A549 (cell line): ENCODE measurements around the gene TEX264. TPM values are rescaled to one million over a fixed set of nuclear protein-coding genes. Genes with fewer than 3 reads are reported as not detected.

Experiments
- ATAC-seq, 2 experiments: fragments of 200-7000 bp in 1 of 2; fragments of >200 bp in 1 of 2; cut with Nextera tagmentation in 1 of 2; cut with Tn5 transposase in 1 of 2; 3 replicates each; pipeline versions ENCODE4 v1.8.0 to v1.9.1; 2018 to 2020; ENCODE audit warnings: mild to moderate bottlenecking in 1 of 2, moderate library complexity in 1 of 2
- CTCF ChIA-PET: fragments of 300-600 bp; sonication (Branson Sonifier 250); formaldehyde crosslinking; extraction: SDS; loops from one replicate; lab custom pipeline; 2021; ENCODE audit warnings: antibody characterized with exemption, inconsistent platforms; lab: Yijun Ruan, JAX
- POLR2A ChIA-PET: fragments of 350-600 bp; formaldehyde crosslinking; extraction: SDS; loops from one replicate; lab custom pipeline; 2021; ENCODE audit warnings: antibody characterized with exemption, inconsistent platforms; lab: Yijun Ruan, JAX
- DNase-seq, 2 experiments: peaks; one replicate each; pipeline versions ENCODE4 v3.0.0 to v3.0.0-alpha.2; 2011 to 2016; ENCODE audit warnings: low read depth in 1 of 2, low spot score in 1 of 2
- FAIRE-seq: peaks from 2 replicates; lab custom pipeline; 2011; peaks lifted over from hg19 to GRCh38; lab: Jason Lieb, UNC
- H3K27ac ChIP-seq, 2 experiments: fragments of >200 bp; sonication (Bioruptor Twin); formaldehyde crosslinking; 3 replicates each; pipeline ENCODE4 v1.5.1; 2016 to 2017
- H3K4me1 ChIP-seq: fragments of >200 bp; sonication (Bioruptor Twin); formaldehyde crosslinking; 3 replicates; pipeline ENCODE4 v1.6.1; 2016
- H3K4me2 ChIP-seq: fragments of >200 bp; sonication (Bioruptor Twin); formaldehyde crosslinking; 3 replicates; pipeline ENCODE4 v1.6.1; 2016
- H3K4me3 ChIP-seq: fragments of >200 bp; sonication (Bioruptor Twin); formaldehyde crosslinking; 3 replicates; pipeline ENCODE4 v1.5.1; 2016
- H3K9me3 ChIP-seq: fragments of >200 bp; sonication (Bioruptor Twin); formaldehyde crosslinking; 3 replicates; pipeline ENCODE4 v1.6.1; 2016
- CBX2 ChIP-seq: fragments of 200-600 bp; sonication (generic); IDR thresholded peaks from 2 replicates; pipeline ENCODE4 v1.6.1; 2016; ENCODE audit warnings: low read depth, mild to moderate bottlenecking, borderline replicate concordance
- CHD2 ChIP-seq: fragments of 150-350 bp; IDR thresholded peaks from 2 replicates; pipeline ENCODE4 v1.6.1; 2014; ENCODE audit warnings: low read length; ENCODE audit not compliant: partially characterized antibody
- CHD4 ChIP-seq: fragments of 200-600 bp; sonication (generic); IDR thresholded peaks from 2 replicates; pipeline ENCODE4 v1.6.1; 2016; ENCODE audit warnings: antibody characterized with exemption, mild to moderate bottlenecking, borderline replicate concordance
- EHMT2 ChIP-seq: fragments of 200-600 bp; sonication (generic); IDR thresholded peaks from 2 replicates; pipeline ENCODE4 v1.6.1; 2016; ENCODE audit warnings: antibody characterized with exemption, low read depth, mild to moderate bottlenecking, moderate library complexity
- FOSB ChIP-seq: fragments of 250-450 bp; sonication (Bioruptor Pico); IDR thresholded peaks from 2 replicates; pipeline ENCODE4 v1.5.0; 2020; ENCODE audit warnings: mild to moderate bottlenecking, moderate library complexity
- HDAC2 ChIP-seq: fragments of 200-600 bp; sonication (generic); IDR thresholded peaks from 2 replicates; pipeline ENCODE4 v1.6.1; 2016
- HOXA7 ChIP-seq: fragments of 250-450 bp; sonication (Bioruptor Pico); IDR thresholded peaks from 2 replicates; pipeline ENCODE4 v1.5.0; 2020; ENCODE audit warnings: mild to moderate bottlenecking, moderate library complexity
- HOXB5 ChIP-seq: fragments of 250-450 bp; sonication (Bioruptor Pico); IDR thresholded peaks from 2 replicates; pipeline ENCODE4 v1.5.0; 2020; ENCODE audit warnings: mild to moderate bottlenecking, moderate library complexity
- KDM1A ChIP-seq: fragments of 200-600 bp; sonication (generic); IDR thresholded peaks from 2 replicates; pipeline ENCODE4 v1.6.1; 2016; ENCODE audit warnings: low read depth, mild to moderate bottlenecking
- MYC ChIP-seq: IDR thresholded peaks from 2 replicates; pipeline ENCODE4 v1.6.1; 2012; ENCODE audit warnings: mild to moderate bottlenecking, inconsistent platforms, low read length, improper control_type of control experiment, borderline replicate concordance
- RARB ChIP-seq: fragments of 250-450 bp; sonication (Bioruptor Pico); IDR thresholded peaks from 2 replicates; pipeline ENCODE4 v1.8.0; 2021; ENCODE audit warnings: mild to moderate bottlenecking, moderate library complexity
- RFX5 ChIP-seq: fragments of 450-650 bp; IDR thresholded peaks from 2 replicates; pipeline ENCODE4 v1.7.1; 2014; ENCODE audit warnings: antibody characterized with exemption, mild to moderate bottlenecking, moderate library complexity
- SMC3 ChIP-seq: fragments of >200 bp; sonication (Bioruptor Twin); formaldehyde crosslinking; IDR thresholded peaks from 3 replicates; pipeline ENCODE4 v1.6.1; 2018; ENCODE audit warnings: inconsistent platforms
- SREBF2 ChIP-seq: fragments of 450-650 bp; IDR thresholded peaks from 2 replicates; pipeline ENCODE4 v1.6.1; 2014; ENCODE audit warnings: mild to moderate bottlenecking, moderate library complexity
- ZSCAN20 ChIP-seq: fragments of 250-450 bp; sonication (Bioruptor Pico); IDR thresholded peaks from 2 replicates; pipeline ENCODE4 v1.8.0; 2022; ENCODE audit warnings: mild to moderate bottlenecking, moderate library complexity
- WGBS: methylation state at CpG from one replicate; pipeline ENCODE4 v1.1.6; 2017; ENCODE audit errors: missing lambda C conversion rate; 5-methylcytosine and 5-hydroxymethylcytosine counted together
- polyA plus RNA-seq, 4 experiments: library from polyadenylated mRNA; depleted of rRNA in 3 of 4; stranded (reverse); fragments of >200 nt; fragmentation: RNase III in 1 of 4; extraction: RNeasy Plus Mini Kit Qiagen cat#74134 plus additional on column Dnase treatment in 1 of 4; gene quantifications; 2 replicates in 3 of 4; 3 replicates in 1 of 4; pipeline ENCODE4 v1.2.3, GENCODE V29; 2011 to 2017
- TF ChIP-seq, protein P1 (sequence below): fragments of 200-600 bp; sonication (generic); IDR thresholded peaks from 2 replicates; pipeline ENCODE4 v1.6.1; 2016; ENCODE audit warnings: antibody characterized with exemption, mild to moderate bottlenecking, moderate library complexity
- TF ChIP-seq, protein P2 (sequence below): fragments of >200 bp; sonication (Bioruptor Twin); formaldehyde crosslinking; IDR thresholded peaks from 2 replicates; pipeline ENCODE4 v1.6.1; 2016
- TF ChIP-seq, protein P3 (sequence below): IDR thresholded peaks from 2 replicates; pipeline ENCODE4 v1.6.1; 2012
- TF ChIP-seq, protein P4 (sequence below): fragments of 250-450 bp; sonication (Bioruptor Pico); IDR thresholded peaks from 2 replicates; pipeline ENCODE4 v1.5.0; 2021; ENCODE audit warnings: mild to moderate bottlenecking, moderate library complexity, borderline replicate concordance
- TF ChIP-seq, protein P5 (sequence below): fragments of >200 bp; sonication (Bioruptor Twin); formaldehyde crosslinking; IDR thresholded peaks from 3 replicates; pipeline ENCODE4 v1.6.1; 2016

The TEX264 gene
- polyA plus RNA-seq, 2 of the 4 experiments (the other 2 are of a cell fraction): 47.9 to 54.7 TPM

DNA sequence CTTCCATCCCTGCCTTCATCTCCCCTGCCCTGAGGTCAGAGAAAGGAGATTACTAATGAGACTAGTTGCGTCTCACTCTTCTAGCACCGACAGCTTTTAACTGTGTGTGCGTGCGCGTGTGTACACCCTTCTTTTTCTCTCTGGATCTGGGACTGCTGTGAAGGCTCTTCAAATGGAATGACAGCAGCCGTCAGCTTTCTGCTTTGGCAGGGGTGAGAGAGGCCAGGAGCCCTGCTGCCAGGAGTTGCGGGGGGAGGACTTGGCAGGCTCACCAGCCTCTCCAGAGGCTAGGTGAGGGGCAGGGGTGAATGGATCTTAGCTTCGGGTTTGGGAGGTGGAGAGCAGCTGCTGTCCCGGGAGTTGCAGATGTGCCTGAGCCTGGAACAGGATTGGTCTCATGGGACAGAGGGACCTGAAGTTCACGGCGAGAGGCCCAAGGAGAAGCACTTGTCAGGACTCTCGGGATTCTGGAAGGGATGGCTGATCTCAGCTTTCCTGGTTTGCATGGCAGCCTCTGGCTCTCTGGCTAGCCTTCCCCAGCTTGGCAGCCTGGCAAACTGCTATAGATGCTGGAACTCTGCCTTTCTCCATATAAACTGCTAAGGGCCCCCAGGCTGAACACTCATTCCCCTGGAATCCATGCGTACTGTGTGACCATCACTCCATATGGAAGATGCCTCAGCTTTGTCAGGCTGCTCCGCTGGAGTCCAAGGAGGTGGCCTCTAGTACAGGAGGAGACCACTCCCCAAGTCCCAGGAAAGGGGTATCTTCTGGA is 16.6 kb downstream of the TEX264 start:
- TF ChIP-seq CBX2: no peak
- TF ChIP-seq RFX5: no peak
- no peak for TF ChIP-seq CHD2
- TF ChIP-seq KDM1A: no peak
- no peak for TF ChIP-seq ZSCAN20 (CRISPR knock-in tag)
- TF ChIP-seq, protein P1, sequence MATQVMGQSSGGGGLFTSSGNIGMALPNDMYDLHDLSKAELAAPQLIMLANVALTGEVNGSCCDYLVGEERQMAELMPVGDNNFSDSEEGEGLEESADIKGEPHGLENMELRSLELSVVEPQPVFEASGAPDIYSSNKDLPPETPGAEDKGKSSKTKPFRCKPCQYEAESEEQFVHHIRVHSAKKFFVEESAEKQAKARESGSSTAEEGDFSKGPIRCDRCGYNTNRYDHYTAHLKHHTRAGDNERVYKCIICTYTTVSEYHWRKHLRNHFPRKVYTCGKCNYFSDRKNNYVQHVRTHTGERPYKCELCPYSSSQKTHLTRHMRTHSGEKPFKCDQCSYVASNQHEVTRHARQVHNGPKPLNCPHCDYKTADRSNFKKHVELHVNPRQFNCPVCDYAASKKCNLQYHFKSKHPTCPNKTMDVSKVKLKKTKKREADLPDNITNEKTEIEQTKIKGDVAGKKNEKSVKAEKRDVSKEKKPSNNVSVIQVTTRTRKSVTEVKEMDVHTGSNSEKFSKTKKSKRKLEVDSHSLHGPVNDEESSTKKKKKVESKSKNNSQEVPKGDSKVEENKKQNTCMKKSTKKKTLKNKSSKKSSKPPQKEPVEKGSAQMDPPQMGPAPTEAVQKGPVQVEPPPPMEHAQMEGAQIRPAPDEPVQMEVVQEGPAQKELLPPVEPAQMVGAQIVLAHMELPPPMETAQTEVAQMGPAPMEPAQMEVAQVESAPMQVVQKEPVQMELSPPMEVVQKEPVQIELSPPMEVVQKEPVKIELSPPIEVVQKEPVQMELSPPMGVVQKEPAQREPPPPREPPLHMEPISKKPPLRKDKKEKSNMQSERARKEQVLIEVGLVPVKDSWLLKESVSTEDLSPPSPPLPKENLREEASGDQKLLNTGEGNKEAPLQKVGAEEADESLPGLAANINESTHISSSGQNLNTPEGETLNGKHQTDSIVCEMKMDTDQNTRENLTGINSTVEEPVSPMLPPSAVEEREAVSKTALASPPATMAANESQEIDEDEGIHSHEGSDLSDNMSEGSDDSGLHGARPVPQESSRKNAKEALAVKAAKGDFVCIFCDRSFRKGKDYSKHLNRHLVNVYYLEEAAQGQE: no peak
- TF ChIP-seq, protein P2, sequence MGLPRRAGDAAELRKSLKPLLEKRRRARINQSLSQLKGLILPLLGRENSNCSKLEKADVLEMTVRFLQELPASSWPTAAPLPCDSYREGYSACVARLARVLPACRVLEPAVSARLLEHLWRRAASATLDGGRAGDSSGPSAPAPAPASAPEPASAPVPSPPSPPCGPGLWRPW: no peak
- no peak for TF ChIP-seq RARB (CRISPR knock-in tag)
- TF ChIP-seq FOSB (CRISPR knock-in tag): no peak
- TF ChIP-seq SMC3: no peak
- TF ChIP-seq, protein P3, sequence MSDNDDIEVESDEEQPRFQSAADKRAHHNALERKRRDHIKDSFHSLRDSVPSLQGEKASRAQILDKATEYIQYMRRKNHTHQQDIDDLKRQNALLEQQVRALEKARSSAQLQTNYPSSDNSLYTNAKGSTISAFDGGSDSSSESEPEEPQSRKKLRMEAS: no peak
- TF ChIP-seq SREBF2: no peak
- TF ChIP-seq HDAC2: no peak
- TF ChIP-seq MYC: no peak
- TF ChIP-seq HOXB5: no peak
- TF ChIP-seq, protein P4, sequence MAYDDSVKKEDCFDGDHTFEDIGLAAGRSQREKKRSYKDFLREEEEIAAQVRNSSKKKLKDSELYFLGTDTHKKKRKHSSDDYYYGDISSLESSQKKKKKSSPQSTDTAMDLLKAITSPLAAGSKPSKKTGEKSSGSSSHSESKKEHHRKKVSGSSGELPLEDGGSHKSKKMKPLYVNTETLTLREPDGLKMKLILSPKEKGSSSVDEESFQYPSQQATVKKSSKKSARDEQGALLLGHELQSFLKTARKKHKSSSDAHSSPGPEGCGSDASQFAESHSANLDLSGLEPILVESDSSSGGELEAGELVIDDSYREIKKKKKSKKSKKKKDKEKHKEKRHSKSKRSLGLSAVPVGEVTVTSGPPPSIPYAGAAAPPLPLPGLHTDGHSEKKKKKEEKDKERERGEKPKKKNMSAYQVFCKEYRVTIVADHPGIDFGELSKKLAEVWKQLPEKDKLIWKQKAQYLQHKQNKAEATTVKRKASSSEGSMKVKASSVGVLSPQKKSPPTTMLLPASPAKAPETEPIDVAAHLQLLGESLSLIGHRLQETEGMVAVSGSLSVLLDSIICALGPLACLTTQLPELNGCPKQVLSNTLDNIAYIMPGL (CRISPR knock-in tag): no peak
- TF ChIP-seq EHMT2: no peak
- no peak for TF ChIP-seq HOXA7
- TF ChIP-seq, protein P5, sequence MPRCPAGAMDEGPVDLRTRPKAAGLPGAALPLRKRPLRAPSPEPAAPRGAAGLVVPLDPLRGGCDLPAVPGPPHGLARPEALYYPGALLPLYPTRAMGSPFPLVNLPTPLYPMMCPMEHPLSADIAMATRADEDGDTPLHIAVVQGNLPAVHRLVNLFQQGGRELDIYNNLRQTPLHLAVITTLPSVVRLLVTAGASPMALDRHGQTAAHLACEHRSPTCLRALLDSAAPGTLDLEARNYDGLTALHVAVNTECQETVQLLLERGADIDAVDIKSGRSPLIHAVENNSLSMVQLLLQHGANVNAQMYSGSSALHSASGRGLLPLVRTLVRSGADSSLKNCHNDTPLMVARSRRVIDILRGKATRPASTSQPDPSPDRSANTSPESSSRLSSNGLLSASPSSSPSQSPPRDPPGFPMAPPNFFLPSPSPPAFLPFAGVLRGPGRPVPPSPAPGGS: no peak
- TF ChIP-seq CHD4: no peak
- Histone ChIP-seq H3K4me2 (no peak overlapping the region), H3K4me3 (no peak overlapping the region), H3K27ac (no peak overlapping the region), H3K9me3 (no peaks in the 10 kb centered on the region), H3K4me1 (no peaks in the 10 kb centered on the region)
- no peak for ATAC-seq
- ChIA-PET CTCF (interaction anchor here (2.0 kb wide), 1 partner anchor 185 kb away, joined by 7 read pairs; no protein-coding TSS in a partner anchor), POLR2A (no interaction called here)
- 96% methylated on average over 14 of the region's 14 CpGs for WGBS
- no peak for FAIRE-seq
- DNase-seq: no peak
